ENCODE data around the gene PRKCA.

GRCh38 chr17:66834426-66834918, 532.1 kb downstream of the PRKCA start:
- TF ChIP-seq CTCF (IDR thresholded peaks at IDR 0.05) (no peak), POLR2A (IDR thresholded peaks at IDR 0.05) (no peak), POLR2AphosphoS5 (IDR thresholded peaks at IDR 0.05) (no peak)

Data from gastroesophageal sphincter (tissue), 3 donors.